NCI-H460 (cell line): ENCODE results near the gene GH2. TPM values are rescaled to one million over a fixed set of nuclear protein-coding genes. Genes with fewer than 3 reads are reported as not detected.

Experiments used
- small RNA-seq, 2 experiments: library from RNA; depleted of rRNA; stranded (forward); fragments of <200 nt; gene quantifications; one replicate each; pipeline ENCODE3, GENCODE V24; 2014
- total RNA-seq: library from RNA; depleted of rRNA; stranded (reverse); fragments of >200 nt; shearing (Covaris generic); gene quantifications from 2 replicates; pipeline ENCODE4 v1.2.3, GENCODE V29; 2014; rRNA removed

Gene GH2
- total RNA-seq, 1 experiment from 2014 or later, result not detected

Small RNA genes within 50 kb of the gene (small RNA-seq; reads per million reads assigned to genes)
- gene AC040958.1 (0 reads per million in 2 experiments), gene AC127029.1 (0 reads per million in 2 experiments), gene GH1 (0 reads per million in 2 experiments)

Other genes starting within 250 kb of the GH2 start
- 1.1 and 2.0 TPM in 2 replicates for gene LIMD2, start 181.8 kb downstream of the GH2 start, total RNA-seq
- gene STRADA, start 140.1 kb downstream of the GH2 start, total RNA-seq, result 21.2 and 28.9 TPM in 2 replicates
- gene CCDC47, start 108.3 kb downstream of the GH2 start, total RNA-seq, result 66.5 and 79.2 TPM in 2 replicates
- 55.7 and 61.2 TPM in 2 replicates for gene DDX42, start 107.8 kb downstream of the GH2 start, total RNA-seq
- gene PSMC5, start 54.5 kb downstream of the GH2 start, total RNA-seq, result 52.7 and 66.3 TPM in 2 replicates
- 27.9 and 35.0 TPM in 2 replicates for gene FTSJ3, start 54.3 kb downstream of the GH2 start, total RNA-seq
- gene SMARCD2, start 39.3 kb downstream of the GH2 start, total RNA-seq, result 73.6 and 75.5 TPM in 2 replicates
- not detected in 2 replicates for gene CSH2, start 8.3 kb downstream of the GH2 start, total RNA-seq
- gene CSH1, start 14.6 kb upstream of the GH2 start, total RNA-seq, result not detected in 2 replicates
- not detected in 2 replicates for gene CSHL1, start 29.3 kb upstream of the GH2 start, total RNA-seq
- not detected in 2 replicates for gene GH1, start 36.9 kb upstream of the GH2 start, total RNA-seq
- gene CD79B, start 50.4 kb upstream of the GH2 start, total RNA-seq, result not detected in 2 replicates
- gene SCN4A, start 91.0 kb upstream of the GH2 start, total RNA-seq, result 0.06 and 0.77 TPM in 2 replicates
- gene PRR29, start 116.4 kb upstream of the GH2 start, total RNA-seq, result not detected in 2 replicates
- not detected in 2 replicates for gene ICAM2, start 138.7 kb upstream of the GH2 start, total RNA-seq
- gene ERN1, start 248.2 kb upstream of the GH2 start, total RNA-seq, result 13.4 and 14.0 TPM in 2 replicates